HFFc6 (cell line): ENCODE results near the gene SMOC2. TPM values are rescaled to one million over a fixed set of nuclear protein-coding genes. Genes with fewer than 3 reads are reported as not detected.
"Not testable (repeated sequence)": the region's sequence is repeated elsewhere in the genome, so short reads cannot be mapped to it uniquely, and the experiment has no call there.

ENCODE experiments used
- DNase-seq: peaks from one replicate; pipeline ENCODE4 v3.0.0-alpha.2; 2018
- H3K27ac Mint-ChIP-seq: 2 replicates; pipeline ENCODE4 v1.8.0; 2020; ENCODE audit warnings: mild to moderate bottlenecking, mixed read lengths
- H3K27me3 Mint-ChIP-seq: 2 replicates; pipeline ENCODE4 v1.8.0; 2021; ENCODE audit warnings: mild to moderate bottlenecking, moderate library complexity, mixed read lengths; ENCODE audit not compliant: insufficient read depth
- H3K36me3 Mint-ChIP-seq: 2 replicates; pipeline ENCODE4 v1.8.0; 2021; ENCODE audit warnings: low read depth, mixed read lengths
- H3K4me1 Mint-ChIP-seq: 2 replicates; pipeline ENCODE4 v1.8.0; 2020; ENCODE audit warnings: low read depth, mixed read lengths
- H3K4me3 Mint-ChIP-seq: 2 replicates; pipeline ENCODE4 v1.8.0; 2020; ENCODE audit warnings: mild to moderate bottlenecking, moderate library complexity, mixed read lengths
- H3K9me3 Mint-ChIP-seq: 2 replicates; pipeline ENCODE4 v1.8.0; 2020; ENCODE audit warnings: mild to moderate bottlenecking, mixed read lengths
- CTCF ChIP-seq: fragments of 200-600 bp; sonication (generic); IDR thresholded peaks from 2 replicates; pipeline ENCODE4 v1.5.0; 2021; ENCODE audit warnings: antibody characterized with exemption, mild to moderate bottlenecking
- total RNA-seq, 6 experiments: library from RNA; stranded (reverse); fragmentation: NEBNext Ultra II Directional; extraction: Animal tissue kit (Norgen Biotek cat#: 25700); gene quantifications; 2 replicates in 1 of 6; 3 replicates in 5 of 6; pipeline ENCODE4 v1.2.3, GENCODE V29; 2021

SMOC2 gene
- total RNA-seq, 6 experiments from 2014 or later, result not detected

GRCh38 chr6:168674595-168674994 is 233.6 kb downstream of the SMOC2 start:
- H3K4me1 Mint-ChIP-seq, result no peaks in the 10 kb centered on the region
- H3K27ac Mint-ChIP-seq, result no peak overlapping the region
- DNase-seq, result no peak
- peaks cover 12% of the 10 kb centered on the region for H3K36me3 Mint-ChIP-seq
- H3K27me3 Mint-ChIP-seq, result no peaks in the 10 kb centered on the region
- TF ChIP-seq CTCF, result no peak
- H3K9me3 Mint-ChIP-seq, result peaks cover 70% of the 10 kb centered on the region
- no peak overlapping the region for H3K4me3 Mint-ChIP-seq

GRCh38 chr6:168675375-168675774 is 234.4 kb downstream of the SMOC2 start:
- Mint-ChIP-seq H3K4me1 (no peaks in the 10 kb centered on the region), H3K9me3 (peaks cover 67% of the 10 kb centered on the region), H3K4me3 (no peak overlapping the region), H3K27me3 (no peaks in the 10 kb centered on the region), H3K36me3 (peaks cover 12% of the 10 kb centered on the region), H3K27ac (no peak overlapping the region)
- no peak for DNase-seq
- no peak for TF ChIP-seq CTCF

GRCh38 chr6:168675933-168676551 is 235.1 kb downstream of the SMOC2 start:
- no peak for TF ChIP-seq CTCF
- H3K27me3 Mint-ChIP-seq, result no peaks in the 10 kb centered on the region
- no peak for DNase-seq
- H3K4me1 Mint-ChIP-seq, result no peaks in the 10 kb centered on the region
- no peak overlapping the region for H3K4me3 Mint-ChIP-seq
- H3K9me3 Mint-ChIP-seq, result peaks cover 64% of the 10 kb centered on the region
- peaks cover 12% of the 10 kb centered on the region for H3K36me3 Mint-ChIP-seq
- no peak overlapping the region for H3K27ac Mint-ChIP-seq

- no peak for TF ChIP-seq CTCF
- Mint-ChIP-seq H3K4me3 (no peak overlapping the region), H3K27ac (no peak overlapping the region), H3K27me3 (no peaks in the 10 kb centered on the region), H3K36me3 (peaks cover 12% of the 10 kb centered on the region), H3K4me1 (no peaks in the 10 kb centered on the region), H3K9me3 (peaks cover 71% of the 10 kb centered on the region)
- no peak for DNase-seq
Measured at GRCh38 chr6:168676552-168677322, 235.8 kb downstream of the SMOC2 start.

- H3K27ac Mint-ChIP-seq, H3K4me3 Mint-ChIP-seq, H3K27me3 Mint-ChIP-seq, H3K4me1 Mint-ChIP-seq, DNase-seq: not testable (repeated sequence)
- H3K36me3 Mint-ChIP-seq, result peaks cover 12% of the 10 kb centered on the region
- H3K9me3 Mint-ChIP-seq, result peaks cover 75% of the 10 kb centered on the region
Measured at GRCh38 chr6:168677323-168677781, 236.4 kb downstream of the SMOC2 start.

- TF ChIP-seq CTCF, result no peak
- Mint-ChIP-seq H3K27ac (no peak overlapping the region), H3K36me3 (peaks cover 12% of the 10 kb centered on the region), H3K9me3 (peaks cover 77% of the 10 kb centered on the region), H3K4me1 (no peaks in the 10 kb centered on the region), H3K4me3 (no peak overlapping the region), H3K27me3 (no peaks in the 10 kb centered on the region)
- DNase-seq, result no peak
Measured at GRCh38 chr6:168678077-168678476, 237.1 kb downstream of the SMOC2 start.
